ENCODE measurements around the gene ACR.
"Not testable (repeated sequence)": the region's sequence is repeated elsewhere in the genome, so short reads cannot be mapped to it uniquely, and the experiment has no call there.

The ACR gene

GRCh38 chr22:50783880-50784276 is 45.9 kb downstream of the ACR start:
- DNase-seq, result peak; percentile 11 to 28

- not testable (repeated sequence) for DNase-seq
These were observed 47.3 kb downstream of the ACR start for GRCh38 chr22:50785289-50785688.

GRCh38 chr22:50786936-50787335 is 48.9 kb downstream of the ACR start:
- DNase-seq, result not testable (repeated sequence)
